H9 (cell line): ENCODE measurements around the gene KRT222. TPM values are rescaled to one million over a fixed set of nuclear protein-coding genes. Genes with fewer than 3 reads are reported as not detected.

ENCODE experiments used
- DNase-seq: peaks from one replicate; pipeline ENCODE4 v3.0.0-alpha.2; 2017
- H2AFZ ChIP-seq: one replicate; pipeline ENCODE4 v1.6.1; 2013; ENCODE audit warnings: mild to moderate bottlenecking, low read length, control low read depth, moderate library complexity
- H2AK5ac ChIP-seq: 2 replicates; pipeline ENCODE4 v1.6.1; 2013; ENCODE audit warnings: low read length, control low read depth, mixed read lengths; ENCODE audit not compliant: insufficient read length
- H2BK120ac ChIP-seq: one replicate; pipeline ENCODE4 v1.6.1; 2013; ENCODE audit warnings: low read depth, mild to moderate bottlenecking, low read length, control low read depth, inconsistent platforms; ENCODE audit not compliant: poor library complexity, severe bottlenecking
- H2BK12ac ChIP-seq: 2 replicates; pipeline ENCODE4 v1.6.1; 2013; ENCODE audit warnings: low read length, control low read depth, mixed read lengths, low read depth; ENCODE audit not compliant: insufficient read length
- H2BK15ac ChIP-seq: 2 replicates; pipeline ENCODE4 v1.6.1; 2013; ENCODE audit warnings: low read depth, low read length, control low read depth
- H2BK20ac ChIP-seq: one replicate; pipeline ENCODE4 v1.6.1; 2013; ENCODE audit warnings: low read depth, mild to moderate bottlenecking, low read length, control low read depth, inconsistent platforms; ENCODE audit not compliant: poor library complexity, severe bottlenecking
- H2BK5ac ChIP-seq: 2 replicates; pipeline ENCODE4 v1.6.1; 2013; ENCODE audit warnings: low read length, control low read depth, mixed read lengths; ENCODE audit not compliant: insufficient read length
- H3K14ac ChIP-seq: 2 replicates; pipeline ENCODE4 v1.6.1; 2013; ENCODE audit warnings: low read length, control low read depth; ENCODE audit not compliant: insufficient read depth
- H3K18ac ChIP-seq: 2 replicates; pipeline ENCODE4 v1.6.1; 2013; ENCODE audit warnings: low read depth, mild to moderate bottlenecking, mixed read lengths, low read length, control low read depth; ENCODE audit not compliant: insufficient read length
- H3K23ac ChIP-seq: 2 replicates; pipeline ENCODE4 v1.6.1; 2013; ENCODE audit warnings: low read length, control low read depth, mixed read lengths, low read depth; ENCODE audit not compliant: insufficient read length
- H3K23me2 ChIP-seq: 2 replicates; pipeline ENCODE4 v1.6.1; 2013; ENCODE audit warnings: low read depth, mild to moderate bottlenecking, mixed read lengths, low read length, control low read depth; ENCODE audit not compliant: insufficient read length, poor library complexity, severe bottlenecking
- H3K27ac ChIP-seq: 2 replicates; pipeline ENCODE4 v1.5.1; 2013; ENCODE audit warnings: low read length, control low read depth, mixed read lengths, low read depth; ENCODE audit not compliant: insufficient read length
- H3K27me3 ChIP-seq: 2 replicates; pipeline ENCODE4 v1.6.1; 2013; ENCODE audit warnings: low read length, control low read depth, inconsistent platforms; ENCODE audit not compliant: insufficient read depth
- H3K4ac ChIP-seq: 2 replicates; pipeline ENCODE4 v1.6.1; 2013; ENCODE audit warnings: low read depth, mild to moderate bottlenecking, control low read depth, inconsistent platforms, low read length, moderate library complexity
- H3K4me1 ChIP-seq: 2 replicates; pipeline ENCODE4 v1.6.1; 2013; ENCODE audit warnings: low read length, control low read depth, inconsistent platforms; ENCODE audit not compliant: insufficient read depth
- H3K4me2 ChIP-seq: 2 replicates; pipeline ENCODE4 v1.6.1; 2013; ENCODE audit warnings: low read length, control low read depth, mixed read lengths; ENCODE audit not compliant: insufficient read length, insufficient read depth
- H3K56ac ChIP-seq: 2 replicates; pipeline ENCODE4 v1.6.1; 2013; ENCODE audit warnings: low read depth, mild to moderate bottlenecking, mixed read lengths, low read length, control low read depth; ENCODE audit not compliant: insufficient read length
- H3K79me1 ChIP-seq: 2 replicates; pipeline ENCODE4 v1.6.1; 2013; ENCODE audit warnings: low read depth, mild to moderate bottlenecking, moderate library complexity, low read length, control low read depth, inconsistent platforms; ENCODE audit not compliant: insufficient read depth, poor library complexity, severe bottlenecking
- H3K79me2 ChIP-seq: 2 replicates; pipeline ENCODE4 v1.6.1; 2013; ENCODE audit warnings: low read length, control low read depth, inconsistent platforms; ENCODE audit not compliant: insufficient read depth
- H3K9ac ChIP-seq: 2 replicates; pipeline ENCODE4 v1.6.1; 2013; ENCODE audit warnings: low read length, control low read depth, mixed read lengths; ENCODE audit not compliant: insufficient read length; ENCODE audit errors: extremely low read depth
- H3K9me3 ChIP-seq: one replicate; pipeline ENCODE4 v1.6.1; 2013; ENCODE audit warnings: low read depth, low read length, inconsistent platforms; ENCODE audit not compliant: control insufficient read depth
- H3T11ph ChIP-seq: one replicate; pipeline ENCODE4 v1.6.1; 2013; ENCODE audit warnings: mild to moderate bottlenecking, low read length, control low read depth, inconsistent platforms
- H4K20me1 ChIP-seq: one replicate; pipeline ENCODE4 v1.6.1; 2013; ENCODE audit not compliant: control insufficient read depth, insufficient read length, insufficient read depth
- H4K5ac ChIP-seq: 2 replicates; pipeline ENCODE4 v1.6.1; 2013; ENCODE audit warnings: low read depth, mild to moderate bottlenecking, mixed read lengths, low read length, control low read depth; ENCODE audit not compliant: insufficient read length
- H4K8ac ChIP-seq: replicated peaks from 2 replicates; pipeline ENCODE4 v1.6.1; 2013; ENCODE audit warnings: low read length, control low read depth, mixed read lengths, low read depth; ENCODE audit not compliant: insufficient read length
- H4K91ac ChIP-seq: 2 replicates; pipeline ENCODE4 v1.6.1; 2013; ENCODE audit warnings: low read depth, mild to moderate bottlenecking, moderate library complexity, mixed read lengths, low read length, control low read depth; ENCODE audit not compliant: insufficient read length
- H3K27ac Mint-ChIP-seq, 3 experiments: 2 replicates in 2 of 3; 3 replicates in 1 of 3; pipeline ENCODE4 v1.8.0; 2020 to 2021; ENCODE audit warnings: mixed read lengths in 3 of 3, mild to moderate bottlenecking in 1 of 3, moderate library complexity in 1 of 3
- H3K27me3 Mint-ChIP-seq: 2 replicates; pipeline ENCODE4 v1.8.0; 2021; ENCODE audit warnings: low read depth, mild to moderate bottlenecking, moderate library complexity, mixed read lengths
- H3K36me3 Mint-ChIP-seq, 3 experiments: 2 replicates in 2 of 3; 3 replicates in 1 of 3; pipeline ENCODE4 v1.8.0; 2020 to 2021; ENCODE audit warnings: low read depth in 3 of 3, mixed read lengths in 3 of 3; ENCODE audit not compliant: insufficient read depth in 1 of 3
- H3K4me1 Mint-ChIP-seq, 2 experiments: 2 replicates each; pipeline ENCODE4 v1.8.0; 2020; ENCODE audit warnings: mixed read lengths in 2 of 2
- H3K4me3 Mint-ChIP-seq, 2 experiments: 2 replicates in 1 of 2; 3 replicates in 1 of 2; pipeline ENCODE4 v1.8.0; 2020 to 2021; ENCODE audit warnings: mild to moderate bottlenecking in 2 of 2, mixed read lengths in 2 of 2, moderate library complexity in 1 of 2
- H3K9me3 Mint-ChIP-seq, 2 experiments: 2 replicates in 1 of 2; 3 replicates in 1 of 2; pipeline ENCODE4 v1.8.0; 2020; ENCODE audit warnings: mild to moderate bottlenecking in 2 of 2, mixed read lengths in 2 of 2, moderate library complexity in 1 of 2
- WGBS: extraction: QIAGEN DNeasy Blood & Tissue Kit; methylation state at CpG from one replicate; pipeline ENCODE4 v1.1.7; 2013; ENCODE audit warnings: missing lambda C conversion rate, low lambda C conversion rate, mixed read lengths; ENCODE audit not compliant: insufficient read length; ENCODE audit errors: extremely low coverage; 5-methylcytosine and 5-hydroxymethylcytosine counted together
- total RNA-seq: library from RNA; stranded (reverse); gene quantifications from 2 replicates; pipeline ENCODE4 v1.2.1, GENCODE V29; 2021
- TF ChIP-seq, protein P1 (sequence below): fragments of 200-600 bp; sonication (generic); conservative IDR thresholded peaks from 3 replicates; pipeline ENCODE4 v1.8.0; 2021; ENCODE audit warnings: antibody characterized with exemption, mild to moderate bottlenecking

KRT222 gene
- total RNA-seq, 1 experiment from 2014 or later, result 0.13 TPM

DNA sequence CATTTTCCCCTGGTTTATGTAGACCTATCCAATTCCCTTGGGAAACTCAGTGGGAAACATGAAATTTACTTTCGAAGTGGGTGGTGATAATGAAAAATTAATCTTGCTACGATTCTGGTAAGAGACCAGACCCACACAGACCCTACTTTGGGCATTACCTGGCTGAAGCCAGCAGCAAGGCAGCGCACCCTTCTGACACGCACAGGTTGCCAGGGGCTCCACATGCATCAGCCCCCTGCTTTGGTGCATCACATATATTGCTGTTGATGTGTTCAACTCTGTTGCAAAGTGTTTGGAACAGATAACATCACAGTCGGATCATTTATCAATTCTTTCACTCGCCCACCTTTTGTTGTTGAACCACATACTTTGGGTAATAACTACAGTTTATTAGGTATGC, 44.0 kb downstream of the KRT222 start:
- no CpG with 5 or more reads among the region's 6 CpGs for WGBS
- peaks cover 4 to 7% of the 10 kb centered on the region in 2 experiments; a peak in 3 of 4 replicates for H3K4me1 Mint-ChIP-seq

More for the DNA sequence above, 44.0 kb downstream of the KRT222 start:
- H3K27ac Mint-ChIP-seq, result no peak overlapping the region
- Histone ChIP-seq H3K56ac (no peak overlapping the region), H2BK12ac (no peak overlapping the region), H2BK120ac (no peak overlapping the region), H4K91ac (no peak overlapping the region), H3K23me2 (no peaks in the 10 kb centered on the region), H4K5ac (no peak overlapping the region), H2AFZ (no peak overlapping the region), H3K4me2 (no peak overlapping the region), H3K79me2 (no peaks in the 10 kb centered on the region), H3K4ac (no peak overlapping the region), H3K27me3 (no peaks in the 10 kb centered on the region), H3K4me1 (no peaks in the 10 kb centered on the region), H3T11ph (no peak overlapping the region), H2AK5ac (no peak overlapping the region), H3K27ac (no peak overlapping the region), H3K9me3 (no peaks in the 10 kb centered on the region), H3K79me1 (no peaks in the 10 kb centered on the region), H2BK5ac (no peak overlapping the region), H3K23ac (no peak overlapping the region), H3K9ac (no peak overlapping the region), H3K18ac (no peak overlapping the region), H4K20me1 (no peaks in the 10 kb centered on the region), H2BK15ac (no peak overlapping the region), H3K14ac (no peak overlapping the region), H2BK20ac (no peak overlapping the region), H4K8ac (no peak overlapping the region)
- no peaks in the 10 kb centered on the region; a peak in 1 of 7 replicates for H3K36me3 Mint-ChIP-seq
- H3K9me3 Mint-ChIP-seq, result no peaks in the 10 kb centered on the region
- TF ChIP-seq, protein P1, sequence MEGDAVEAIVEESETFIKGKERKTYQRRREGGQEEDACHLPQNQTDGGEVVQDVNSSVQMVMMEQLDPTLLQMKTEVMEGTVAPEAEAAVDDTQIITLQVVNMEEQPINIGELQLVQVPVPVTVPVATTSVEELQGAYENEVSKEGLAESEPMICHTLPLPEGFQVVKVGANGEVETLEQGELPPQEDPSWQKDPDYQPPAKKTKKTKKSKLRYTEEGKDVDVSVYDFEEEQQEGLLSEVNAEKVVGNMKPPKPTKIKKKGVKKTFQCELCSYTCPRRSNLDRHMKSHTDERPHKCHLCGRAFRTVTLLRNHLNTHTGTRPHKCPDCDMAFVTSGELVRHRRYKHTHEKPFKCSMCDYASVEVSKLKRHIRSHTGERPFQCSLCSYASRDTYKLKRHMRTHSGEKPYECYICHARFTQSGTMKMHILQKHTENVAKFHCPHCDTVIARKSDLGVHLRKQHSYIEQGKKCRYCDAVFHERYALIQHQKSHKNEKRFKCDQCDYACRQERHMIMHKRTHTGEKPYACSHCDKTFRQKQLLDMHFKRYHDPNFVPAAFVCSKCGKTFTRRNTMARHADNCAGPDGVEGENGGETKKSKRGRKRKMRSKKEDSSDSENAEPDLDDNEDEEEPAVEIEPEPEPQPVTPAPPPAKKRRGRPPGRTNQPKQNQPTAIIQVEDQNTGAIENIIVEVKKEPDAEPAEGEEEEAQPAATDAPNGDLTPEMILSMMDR, result no peak
- peaks cover 10% of the 10 kb centered on the region for H3K27me3 Mint-ChIP-seq
- H3K4me3 Mint-ChIP-seq, result no peak overlapping the region
- DNase-seq, result no peak
